NCI-H128 (cell line): Measurements from ENCODE around the gene GRM1.

Experiments
- DNase-seq: peaks from one replicate; lab custom pipeline; 2025; ENCODE audit not compliant: unreplicated experiment; lab: John Stamatoyannopoulos, UW

Gene GRM1

GRCh38 chr6:146028851-146029572 lies at the start of gene GRM1:
TSS of gene GRM1 (plus strand) at chr6:146029062. CDS start at chr6:146029518, 456 bp downstream.
- DNase-seq = no peak

GRCh38 chr6:146009338-146009737 lies 19.5 kb upstream of the GRM1 start:
- DNase-seq = no peak

DNA sequence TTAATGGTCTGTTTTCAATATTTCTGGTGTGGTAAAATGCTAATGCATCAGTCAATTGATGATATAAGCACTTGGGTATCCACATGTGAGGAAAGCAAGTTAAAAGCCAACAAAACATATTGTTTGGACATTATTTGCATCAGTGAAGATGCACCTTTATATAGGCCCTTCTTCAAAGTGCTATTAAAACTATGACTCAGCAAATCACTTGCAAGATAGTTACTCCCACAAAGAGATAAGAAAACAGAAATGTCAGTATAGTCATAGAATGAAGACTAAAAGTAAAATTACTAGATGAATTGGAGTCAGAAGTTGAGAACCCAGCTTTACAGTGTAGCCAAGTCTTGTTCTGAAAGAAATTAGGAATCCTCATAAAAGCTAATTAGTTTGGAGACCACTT lies 14.6 kb upstream of the GRM1 start:
- DNase-seq = no peak

DNA sequence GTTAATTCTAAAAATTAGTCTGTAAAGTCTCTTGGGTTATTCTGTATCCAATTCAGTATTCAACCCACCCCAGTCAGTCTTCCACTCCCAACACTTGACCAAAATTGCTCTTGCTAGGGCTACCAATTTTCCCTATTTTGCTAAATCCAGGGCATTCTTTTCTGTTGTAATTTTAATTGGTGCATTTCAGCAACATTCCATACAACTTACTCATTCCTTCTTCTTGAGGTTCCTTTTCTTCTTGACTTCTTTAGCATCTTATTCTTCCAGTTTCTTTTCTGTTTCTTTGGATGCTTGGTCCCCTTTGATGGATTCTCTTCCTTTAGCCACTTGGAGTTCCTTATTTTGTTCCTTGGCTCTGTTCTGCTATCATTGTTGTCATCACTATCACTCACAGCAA lies 11.2 kb upstream of the GRM1 start:
- no peak for DNase-seq

GRCh38 chr6:146026873-146027272 lies 2.0 kb upstream of the GRM1 start:
- DNase-seq = no peak

DNA sequence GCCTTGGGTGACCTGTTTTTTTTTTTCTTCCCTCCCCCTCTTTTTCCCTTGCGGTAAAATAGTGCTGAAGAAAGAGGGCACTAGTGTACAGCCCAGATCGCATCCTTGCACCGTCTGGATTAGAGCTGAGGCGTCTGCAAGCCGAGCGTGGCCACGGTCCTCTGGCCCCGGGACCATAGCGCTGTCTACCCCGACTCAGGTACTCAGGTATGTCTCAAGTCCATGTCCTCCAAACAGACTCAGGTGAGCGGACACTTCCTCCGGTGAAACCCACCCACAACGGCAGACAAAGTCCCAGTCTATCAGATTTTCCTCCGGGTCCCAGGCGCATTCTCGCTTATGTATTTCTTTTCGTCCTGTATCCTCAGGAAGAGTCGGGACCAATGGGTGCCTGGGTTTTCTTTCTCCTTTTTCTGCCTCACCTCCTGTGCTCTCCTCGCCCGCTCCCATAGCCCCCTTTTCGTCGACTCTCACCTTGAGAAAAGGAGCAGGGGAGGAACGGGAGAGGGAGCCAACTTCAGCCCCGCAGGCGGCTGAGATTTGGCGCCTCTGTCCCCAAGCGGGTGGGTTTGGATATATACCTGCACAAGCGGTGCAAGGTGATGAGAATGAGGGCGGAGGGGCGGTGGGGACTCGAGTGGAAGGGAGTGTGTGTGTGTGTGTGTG lies 1.1 kb upstream of the GRM1 start:
- DNase-seq = no peak

DNA sequence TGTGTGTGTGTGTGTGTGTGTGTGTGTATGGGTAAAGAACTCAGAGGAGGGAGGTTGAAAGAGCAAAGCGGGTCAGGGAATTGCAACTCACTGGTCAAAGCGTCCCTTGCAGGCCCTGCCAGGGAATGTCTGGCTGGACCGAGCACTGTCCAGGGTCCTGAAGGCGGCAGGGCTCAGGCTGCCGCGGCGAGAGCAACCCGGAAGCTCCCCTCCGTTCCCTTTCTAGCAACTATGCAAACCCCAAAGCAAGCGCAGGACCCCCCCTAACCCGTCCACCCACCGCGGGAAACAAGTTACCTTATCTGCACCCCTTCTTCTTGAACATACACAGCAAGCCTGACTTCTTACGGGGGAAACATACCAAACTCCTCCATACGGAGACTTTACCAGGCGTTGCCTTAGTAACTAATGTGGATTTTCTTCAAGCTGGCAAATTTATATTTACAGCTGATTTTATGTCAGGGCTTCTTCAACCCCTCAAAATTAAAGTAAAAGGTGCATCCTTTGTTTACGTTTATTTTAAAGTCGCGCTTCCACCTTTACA lies 538 bp upstream of the GRM1 start:
- no peak for DNase-seq

DNA sequence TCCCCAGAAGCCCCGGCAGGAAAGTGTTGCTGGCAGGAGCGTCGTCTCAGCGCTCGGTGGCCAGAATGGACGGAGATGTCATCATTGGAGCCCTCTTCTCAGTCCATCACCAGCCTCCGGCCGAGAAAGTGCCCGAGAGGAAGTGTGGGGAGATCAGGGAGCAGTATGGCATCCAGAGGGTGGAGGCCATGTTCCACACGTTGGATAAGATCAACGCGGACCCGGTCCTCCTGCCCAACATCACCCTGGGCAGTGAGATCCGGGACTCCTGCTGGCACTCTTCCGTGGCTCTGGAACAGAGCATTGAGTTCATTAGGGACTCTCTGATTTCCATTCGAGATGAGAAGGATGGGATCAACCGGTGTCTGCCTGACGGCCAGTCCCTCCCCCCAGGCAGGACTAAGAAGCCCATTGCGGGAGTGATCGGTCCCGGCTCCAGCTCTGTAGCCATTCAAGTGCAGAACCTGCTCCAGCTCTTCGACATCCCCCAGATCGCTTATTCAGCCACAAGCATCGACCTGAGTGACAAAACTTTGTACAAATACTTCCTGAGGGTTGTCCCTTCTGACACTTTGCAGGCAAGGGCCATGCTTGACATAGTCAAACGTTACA lies 817 bp downstream of the GRM1 start:
- no peak for DNase-seq

DNA sequence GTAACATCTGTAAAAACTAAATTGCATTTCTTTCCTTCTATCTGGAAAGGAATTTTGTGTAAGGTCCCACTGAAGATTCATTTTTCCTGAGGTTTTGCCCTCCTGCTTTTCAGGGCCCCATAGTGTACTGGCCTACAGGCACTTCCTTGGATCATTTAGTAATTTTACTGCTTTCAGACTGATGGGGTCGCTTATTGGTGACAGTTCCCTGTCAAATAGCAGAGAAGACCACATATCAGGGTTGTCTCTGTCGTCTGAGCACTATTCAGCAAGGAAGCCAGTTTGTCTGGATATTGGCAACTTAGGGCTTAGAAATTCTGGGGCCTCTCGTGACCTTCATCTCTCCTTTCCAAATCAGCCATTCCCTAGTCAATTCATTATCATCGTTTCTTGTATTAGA lies 3.5 kb downstream of the GRM1 start:
- DNase-seq = no peak

GRCh38 chr6:146040360-146040759 lies 11.5 kb downstream of the GRM1 start:
- no peak for DNase-seq

GRCh38 chr6:146041282-146041681 lies 12.4 kb downstream of the GRM1 start:
- DNase-seq = no peak

DNA sequence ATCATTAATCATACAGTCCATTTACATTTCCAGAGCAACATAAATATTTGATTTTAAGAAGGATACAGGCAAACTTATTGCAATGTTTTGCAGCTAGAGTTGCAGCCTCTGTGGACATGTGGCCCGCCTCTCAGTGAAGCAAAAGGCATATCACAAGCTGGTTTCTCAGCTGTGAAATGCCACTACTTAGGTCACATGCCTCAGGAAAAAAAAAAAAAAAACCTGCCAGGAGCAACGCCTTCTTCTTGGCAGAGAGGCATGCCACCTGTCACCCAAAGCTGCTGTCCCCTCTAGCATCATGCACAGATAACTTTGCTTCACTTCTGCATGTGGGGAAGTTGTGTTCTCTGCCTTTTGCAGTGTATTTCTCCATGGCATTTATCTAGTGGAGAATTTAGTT lies 18.5 kb downstream of the GRM1 start:
- DNase-seq = no peak

DNA sequence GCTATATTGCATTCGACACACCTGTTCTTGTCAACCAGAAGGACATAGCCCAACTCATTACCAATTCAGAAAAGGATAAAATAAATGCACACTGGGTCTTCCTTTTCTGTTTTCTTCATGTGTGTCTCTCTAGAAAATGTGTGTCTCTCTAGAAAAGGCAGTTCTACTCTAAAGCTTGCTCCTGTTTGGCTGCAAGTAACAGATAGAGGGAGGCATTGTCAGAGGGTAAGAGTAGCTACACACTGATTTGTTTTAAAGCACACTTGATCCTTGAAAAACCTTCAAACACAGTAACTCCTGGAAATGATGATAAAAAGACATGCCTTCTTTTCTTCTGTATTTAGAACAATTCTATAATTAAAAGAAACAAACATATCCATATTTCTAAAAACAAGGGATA lies 21.3 kb downstream of the GRM1 start:
- DNase-seq = no peak

DNA sequence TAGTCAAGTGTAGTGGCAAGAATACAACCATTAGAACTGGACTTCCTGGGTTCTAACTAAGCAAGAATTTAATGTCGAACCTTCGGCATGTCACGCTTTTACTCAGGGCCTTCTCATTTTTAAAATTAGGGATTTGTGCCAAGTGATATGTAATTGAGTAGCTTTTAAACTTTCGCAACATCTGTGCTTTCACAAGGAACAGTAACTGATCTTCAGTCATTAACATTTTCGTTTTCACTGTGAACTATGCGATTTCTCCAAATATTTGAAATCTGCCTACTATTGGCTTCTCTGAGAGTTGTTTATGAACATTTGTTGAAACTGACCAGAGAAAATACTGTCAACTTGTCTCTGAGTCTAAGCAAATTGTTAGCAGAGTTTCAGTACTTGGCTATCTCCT lies 27.6 kb downstream of the GRM1 start:
- no peak for DNase-seq

DNA sequence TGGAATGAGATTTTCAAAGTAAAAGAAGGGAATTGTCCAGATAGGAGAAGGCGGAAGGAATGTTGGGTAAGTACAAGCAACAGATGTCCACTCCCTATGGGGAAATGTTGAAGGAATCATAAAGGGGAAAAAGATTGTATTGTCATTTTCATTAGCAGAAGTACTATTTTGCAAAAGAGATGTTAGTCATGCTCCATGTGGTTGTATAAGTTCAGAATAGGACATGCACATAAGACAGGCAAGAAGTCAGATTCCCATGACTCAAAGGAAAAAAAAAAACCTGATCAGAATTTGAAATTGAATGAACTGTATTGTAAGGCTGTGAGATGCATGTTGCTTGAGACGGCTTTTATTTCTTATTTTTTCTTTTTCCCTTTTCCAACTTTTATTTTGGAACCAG lies 36.8 kb downstream of the GRM1 start:
- no peak for DNase-seq

GRCh38 chr6:146066506-146066905 lies 37.6 kb downstream of the GRM1 start:
- DNase-seq = no peak

GRCh38 chr6:146071781-146072180 lies 42.9 kb downstream of the GRM1 start:
- no peak for DNase-seq

DNA sequence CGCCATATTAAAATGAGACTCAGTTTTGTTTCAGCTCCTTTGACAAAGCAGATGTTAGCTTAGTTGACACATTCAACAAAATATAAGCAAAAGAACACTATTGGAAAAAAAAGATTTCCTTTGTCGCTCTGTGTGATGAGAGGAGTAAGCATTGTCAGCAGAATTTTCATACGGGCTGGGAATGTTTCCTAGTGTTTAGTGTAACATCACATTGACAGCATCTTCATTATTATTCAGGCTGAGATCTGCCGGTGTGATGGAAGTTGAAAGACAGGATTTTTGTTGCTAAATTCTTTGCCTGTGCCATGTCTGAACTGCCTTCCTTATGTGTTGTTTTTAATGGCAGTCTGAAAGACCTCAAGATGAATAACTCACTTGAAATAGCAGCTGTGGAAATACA lies 49.1 kb downstream of the GRM1 start:
- no peak for DNase-seq

DNA sequence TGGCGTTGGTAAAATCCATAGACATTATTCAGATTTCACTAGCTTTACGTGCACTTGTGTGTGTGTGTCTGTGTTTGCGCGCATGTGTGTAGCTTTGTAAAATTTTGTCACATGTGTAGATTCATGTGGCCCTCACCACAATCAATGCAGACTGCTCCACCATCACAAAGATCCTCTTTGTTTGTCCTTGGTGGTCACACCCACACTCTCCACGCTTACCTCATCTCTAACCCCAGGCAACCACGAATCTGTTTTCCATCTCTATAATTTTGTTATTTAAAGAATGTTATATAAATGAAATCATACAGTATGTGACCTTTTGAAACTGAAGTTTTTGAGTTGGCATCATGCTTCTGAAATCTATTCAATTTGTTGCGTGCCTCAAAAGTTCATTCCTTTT lies 58.5 kb downstream of the GRM1 start:
- no peak for DNase-seq

DNA sequence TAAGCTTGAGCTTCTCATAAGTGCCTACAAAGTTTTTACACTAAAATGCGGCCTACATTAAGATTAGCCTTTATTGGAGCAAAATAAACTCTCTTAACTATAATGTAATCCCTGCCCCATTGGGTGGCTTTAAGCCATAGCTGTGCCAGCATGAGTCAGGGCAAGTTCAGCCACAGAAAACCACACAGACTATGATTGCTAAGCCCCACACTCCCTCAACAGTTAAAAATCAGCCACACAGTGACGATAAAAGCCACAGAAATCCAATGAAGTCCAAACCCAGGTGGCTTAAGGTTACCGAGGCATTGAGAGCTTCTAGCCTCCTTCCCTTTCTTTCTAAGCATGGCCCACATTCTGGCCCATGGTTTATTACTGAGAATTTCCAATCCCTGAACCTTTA lies 61.6 kb downstream of the GRM1 start:
- no peak for DNase-seq

DNA sequence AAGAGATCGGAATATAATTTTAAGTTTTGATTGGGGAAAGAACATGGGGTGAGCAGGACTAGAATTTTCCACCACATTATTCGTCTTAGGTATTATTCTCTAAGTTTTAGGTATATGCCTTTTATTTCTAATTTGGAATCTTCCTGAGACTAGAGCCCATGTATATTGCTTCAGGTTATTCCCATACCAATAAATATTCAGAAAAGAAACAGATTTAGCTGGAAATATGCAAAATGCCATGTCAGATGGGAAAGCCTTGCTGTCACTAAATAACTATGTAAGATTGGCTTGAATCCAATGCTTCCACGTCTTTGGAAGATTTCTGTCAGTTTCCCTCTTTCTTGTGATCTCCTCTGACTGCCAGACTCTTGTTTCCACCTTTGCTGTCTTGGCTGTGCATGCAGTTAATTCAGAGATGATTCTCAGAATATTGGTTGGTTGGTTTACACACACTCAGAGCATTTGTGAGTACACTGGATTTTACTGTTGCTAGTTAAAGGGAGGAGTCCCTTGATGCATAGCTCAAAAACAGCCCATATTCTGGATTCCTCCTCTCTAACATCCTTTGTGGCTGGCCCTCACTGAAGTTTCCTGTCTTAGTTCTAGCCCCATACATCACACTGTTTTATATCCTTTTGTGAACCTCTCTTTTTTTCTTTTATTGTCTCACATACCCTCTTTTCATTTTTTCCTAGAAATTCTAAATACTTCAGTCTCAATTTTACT lies 64.3 kb downstream of the GRM1 start:
- DNase-seq = no peak

DNA sequence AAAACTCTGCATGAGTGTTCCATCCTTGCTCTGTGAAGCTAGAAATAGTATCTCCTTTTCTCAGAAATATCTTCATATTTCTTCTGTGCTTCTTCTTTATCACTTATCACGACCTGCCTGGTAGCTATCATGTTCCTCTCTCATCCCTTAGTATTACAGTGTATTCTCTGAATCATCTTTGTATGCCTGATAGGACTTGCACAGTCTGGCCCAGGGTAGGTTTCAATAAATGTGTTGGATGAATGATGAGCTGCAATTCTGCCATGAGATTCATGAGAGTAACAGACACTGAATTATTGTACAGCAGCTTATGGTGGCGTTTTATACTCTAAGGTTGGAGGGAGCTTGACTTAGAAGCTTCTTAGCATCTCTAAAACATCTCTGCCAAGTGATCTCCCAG lies 66.6 kb downstream of the GRM1 start:
- no peak for DNase-seq
